Activated B cell treated with CpG ODN at 0.5 μM for 24 hours (primary cell): ENCODE measurements around the gene WBP4. TPM values are rescaled to one million over a fixed set of nuclear protein-coding genes. Genes with fewer than 3 reads are reported as not detected.

ENCODE experiments used
- ATAC-seq: fragments of 200-7000 bp; cut with Tn5 transposase; one replicate; pipeline ENCODE4 v1.10.0; 2021; ENCODE audit warnings: low read depth, mild to moderate bottlenecking, moderate library complexity
- CTCF ChIA-PET: fragments of 350-600 bp; sonication (Branson Sonifier 250); formaldehyde crosslinking; loops from one replicate; lab custom pipeline; 2021; ENCODE audit warnings: antibody characterized with exemption; lab: Charles Lee
- POLR2A ChIA-PET: fragments of 350-600 bp; sonication (Branson Sonifier 250); formaldehyde crosslinking; loops from one replicate; lab custom pipeline; 2021; ENCODE audit warnings: antibody characterized with exemption; lab: Charles Lee
- DNase-seq: peaks from one replicate; pipeline ENCODE4 v3.0.0; 2022
- H3K27ac Mint-ChIP-seq: one replicate; pipeline ENCODE4 v1.8.0; 2020; ENCODE audit warnings: mixed read lengths
- H3K27me3 Mint-ChIP-seq: one replicate; pipeline ENCODE4 v1.8.0; 2021; ENCODE audit warnings: mixed read lengths
- H3K36me3 Mint-ChIP-seq: one replicate; pipeline ENCODE4 v1.8.0; 2021; ENCODE audit warnings: low read depth, mixed read lengths
- H3K4me1 Mint-ChIP-seq: one replicate; pipeline ENCODE4 v1.8.0; 2021; ENCODE audit warnings: mixed read lengths
- H3K4me3 Mint-ChIP-seq: one replicate; pipeline ENCODE4 v1.8.0; 2020; ENCODE audit warnings: mild to moderate bottlenecking, mixed read lengths
- H3K9me3 Mint-ChIP-seq: one replicate; pipeline ENCODE4 v1.8.0; 2020; ENCODE audit warnings: mixed read lengths
- intact Hi-C: fragments of 100-400 bp; cut with micrococcal nuclease; formaldehyde crosslinking; loops from one replicate; pipeline ENCODE4 v1.15.1; 2024
- total RNA-seq: library from RNA; stranded (reverse); gene quantifications from 2 replicates; pipeline ENCODE4 v1.2.3, GENCODE V29; 2022
- TF ChIP-seq, protein P1 (sequence below): fragments of 200-600 bp; IDR thresholded peaks from one replicate; pipeline ENCODE4 v1.8.0; 2022; ENCODE audit warnings: antibody characterized with exemption, mild to moderate bottlenecking

The WBP4 gene
- total RNA-seq, 1 donor from 2014 or later, result 8.6 TPM

DNA sequence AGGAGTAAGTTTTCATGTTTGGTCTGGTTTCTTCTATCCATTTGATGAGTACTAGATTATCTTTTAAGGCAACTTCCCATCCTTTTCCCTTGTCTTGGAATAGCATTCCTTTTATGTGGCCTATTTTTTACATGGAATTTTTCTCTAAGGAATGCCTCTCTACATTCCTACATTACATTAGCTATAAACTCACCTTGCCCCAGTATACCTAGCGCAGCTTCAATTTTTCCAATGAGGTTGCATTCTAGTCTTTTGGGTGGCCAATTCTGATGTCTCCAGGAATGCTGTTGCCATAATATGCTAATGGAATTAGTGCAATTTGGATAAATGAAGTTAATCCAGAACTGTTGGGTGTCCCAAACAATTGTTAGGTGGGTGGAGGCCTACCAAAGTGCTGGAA is 37.5 kb downstream of the WBP4 start:
- H3K4me1 Mint-ChIP-seq, result no peaks in the 10 kb centered on the region
- intact Hi-C loops, result no loop called here

DNA sequence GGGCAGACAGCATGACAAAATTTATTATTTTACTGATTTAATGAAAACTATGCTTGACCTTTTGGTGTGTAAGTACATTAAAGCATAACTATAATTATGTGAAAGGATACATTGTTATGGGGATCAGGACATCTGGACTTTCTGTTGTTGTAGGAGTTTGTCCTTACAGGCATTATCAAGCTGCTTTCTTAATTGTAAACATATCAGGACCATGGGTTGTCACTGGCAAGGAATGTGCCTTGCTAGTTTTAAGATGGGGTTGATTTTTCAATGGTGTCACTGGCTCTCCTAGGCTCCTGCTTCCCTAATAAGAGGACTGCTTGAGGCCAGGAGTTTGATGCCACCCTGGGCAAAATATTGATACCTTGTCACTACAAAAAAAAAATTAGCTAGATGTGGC is 38.7 kb downstream of the WBP4 start:
- Mint-ChIP-seq H3K4me1 (no peaks in the 10 kb centered on the region), H3K27me3 (no peaks in the 10 kb centered on the region), H3K36me3 (no peaks in the 10 kb centered on the region), H3K27ac (no peak overlapping the region), H3K4me3 (no peak overlapping the region), H3K9me3 (no peaks in the 10 kb centered on the region)
- DNase-seq (no peak), ATAC-seq (no peak)
- ChIA-PET POLR2A (no interaction called here), CTCF (no interaction called here)
- intact Hi-C loops, result no loop called here
- TF ChIP-seq, protein P1, sequence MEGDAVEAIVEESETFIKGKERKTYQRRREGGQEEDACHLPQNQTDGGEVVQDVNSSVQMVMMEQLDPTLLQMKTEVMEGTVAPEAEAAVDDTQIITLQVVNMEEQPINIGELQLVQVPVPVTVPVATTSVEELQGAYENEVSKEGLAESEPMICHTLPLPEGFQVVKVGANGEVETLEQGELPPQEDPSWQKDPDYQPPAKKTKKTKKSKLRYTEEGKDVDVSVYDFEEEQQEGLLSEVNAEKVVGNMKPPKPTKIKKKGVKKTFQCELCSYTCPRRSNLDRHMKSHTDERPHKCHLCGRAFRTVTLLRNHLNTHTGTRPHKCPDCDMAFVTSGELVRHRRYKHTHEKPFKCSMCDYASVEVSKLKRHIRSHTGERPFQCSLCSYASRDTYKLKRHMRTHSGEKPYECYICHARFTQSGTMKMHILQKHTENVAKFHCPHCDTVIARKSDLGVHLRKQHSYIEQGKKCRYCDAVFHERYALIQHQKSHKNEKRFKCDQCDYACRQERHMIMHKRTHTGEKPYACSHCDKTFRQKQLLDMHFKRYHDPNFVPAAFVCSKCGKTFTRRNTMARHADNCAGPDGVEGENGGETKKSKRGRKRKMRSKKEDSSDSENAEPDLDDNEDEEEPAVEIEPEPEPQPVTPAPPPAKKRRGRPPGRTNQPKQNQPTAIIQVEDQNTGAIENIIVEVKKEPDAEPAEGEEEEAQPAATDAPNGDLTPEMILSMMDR, result no peak

More for the DNA sequence above, 37.5 kb downstream of the WBP4 start:
- Mint-ChIP-seq H3K4me3 (no peak overlapping the region), H3K9me3 (no peaks in the 10 kb centered on the region), H3K27me3 (no peaks in the 10 kb centered on the region), H3K27ac (no peak overlapping the region), H3K36me3 (no peaks in the 10 kb centered on the region)
- ChIA-PET POLR2A (no interaction called here), CTCF (no interaction called here)
- DNase-seq, result no peak
- ATAC-seq, result no peak
- TF ChIP-seq, protein P1, result no peak

DNA sequence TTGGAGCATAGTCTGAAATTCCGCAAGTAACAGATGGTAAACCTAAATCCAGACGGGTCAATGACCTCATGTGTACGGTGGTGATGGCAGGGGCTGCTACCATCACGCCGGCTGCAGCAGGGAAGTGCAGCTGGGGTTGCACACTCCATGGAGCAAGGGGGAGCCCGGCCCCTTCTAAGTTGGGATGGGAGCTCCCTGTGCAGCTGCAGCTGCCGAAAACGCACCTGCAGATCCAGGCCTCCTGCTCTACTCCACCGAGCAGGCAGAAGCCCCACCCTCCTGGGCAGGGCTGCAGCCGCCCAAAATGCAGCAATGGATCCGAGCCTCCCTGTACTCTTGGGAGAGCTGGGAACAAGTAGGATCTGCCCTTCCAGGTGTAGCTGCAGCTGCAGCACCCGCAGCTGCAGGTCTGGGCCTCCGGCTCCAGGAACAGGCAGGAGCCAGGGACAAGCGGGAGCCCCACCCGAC is 45.8 kb downstream of the WBP4 start:
- H3K4me1 Mint-ChIP-seq, result no peaks in the 10 kb centered on the region
- H3K9me3 Mint-ChIP-seq, result no peaks in the 10 kb centered on the region
- H3K27me3 Mint-ChIP-seq, result no peaks in the 10 kb centered on the region
- H3K27ac Mint-ChIP-seq, result no peak overlapping the region
- CTCF ChIA-PET, result no interaction called here
- intact Hi-C loops, result no loop called here
- H3K36me3 Mint-ChIP-seq, result no peaks in the 10 kb centered on the region
- no peak overlapping the region for H3K4me3 Mint-ChIP-seq
- TF ChIP-seq, protein P1, result no peak
- POLR2A ChIA-PET, result no interaction called here
- ATAC-seq (no peak), DNase-seq (no peak)

DNA sequence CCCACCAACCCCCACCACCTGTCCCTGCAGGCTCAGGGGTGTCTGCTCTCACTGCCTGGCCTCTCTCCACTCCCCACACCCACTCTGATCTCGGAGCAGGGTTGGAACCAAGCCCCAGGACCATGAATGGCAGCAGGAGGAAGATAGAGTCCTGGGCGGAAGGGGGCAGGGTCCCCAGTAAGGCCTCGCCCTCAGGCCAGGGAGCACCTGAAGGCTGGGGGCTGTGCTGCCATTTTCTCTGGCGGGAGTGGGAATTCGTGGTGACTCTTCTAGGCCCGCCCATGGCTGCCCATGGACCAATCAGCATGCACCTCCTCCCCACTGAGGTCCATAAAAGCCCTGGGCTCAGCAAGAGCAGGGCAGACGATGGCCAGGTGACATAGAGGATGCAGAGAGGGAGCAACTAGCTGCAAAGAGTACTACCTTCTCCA is 46.3 kb downstream of the WBP4 start:
- TF ChIP-seq, protein P1, result no peak
- H3K4me1 Mint-ChIP-seq, result no peaks in the 10 kb centered on the region

DNA sequence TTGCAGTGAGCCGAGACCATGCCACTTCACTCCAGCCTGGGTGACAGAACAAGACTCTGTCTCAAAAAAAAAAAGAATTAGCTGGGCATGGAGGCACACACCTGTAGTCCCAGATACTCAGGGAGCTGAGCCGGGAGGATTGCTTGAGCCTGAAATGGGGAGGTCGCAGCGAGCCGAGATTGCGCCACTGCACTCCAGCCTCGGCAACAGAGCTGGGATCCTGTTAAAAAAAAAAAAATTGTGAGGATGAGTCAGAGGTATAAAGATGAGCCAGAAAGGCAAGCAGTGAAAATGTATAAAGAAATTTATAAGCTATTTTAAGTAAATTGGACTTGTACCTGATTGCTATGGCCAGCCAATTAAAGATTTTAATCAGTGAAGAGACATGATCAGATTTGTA is 50.1 kb downstream of the WBP4 start:
- Mint-ChIP-seq H3K9me3 (no peaks in the 10 kb centered on the region), H3K4me1 (no peaks in the 10 kb centered on the region), H3K4me3 (no peak overlapping the region), H3K27me3 (no peaks in the 10 kb centered on the region), H3K36me3 (no peaks in the 10 kb centered on the region), H3K27ac (no peak overlapping the region)
- TF ChIP-seq, protein P1, result no peak
- intact Hi-C loops, result no loop called here
- ATAC-seq (no peak), DNase-seq (no peak)
- CTCF ChIA-PET, result no interaction called here
- POLR2A ChIA-PET, result no interaction called here

More for the DNA sequence above, 46.3 kb downstream of the WBP4 start:
- ATAC-seq (no peak), DNase-seq (no peak)
- ChIA-PET CTCF (no interaction called here), POLR2A (no interaction called here)
- Mint-ChIP-seq H3K27ac (no peak overlapping the region), H3K4me3 (no peak overlapping the region), H3K9me3 (no peaks in the 10 kb centered on the region), H3K36me3 (no peaks in the 10 kb centered on the region), H3K27me3 (no peaks in the 10 kb centered on the region)
- intact Hi-C loops, result no loop called here
